ENCODE data around the gene UBE3C. TPM values are rescaled to one million over a fixed set of nuclear protein-coding genes. Genes with fewer than 3 reads are reported as not detected.
"Not testable (repeated sequence)": the region's sequence is repeated elsewhere in the genome, so short reads cannot be mapped to it uniquely, and the experiment has no call there.

Gene UBE3C
- total RNA-seq, 2 experiments from 2014 or later, result 53.9 to 60.7 TPM

GRCh38 chr7:157116762-157117161 lies 22.0 kb upstream of the UBE3C start:
- no peak for DNase-seq
- Mint-ChIP-seq H3K4me3 (no peak overlapping the region), H3K27ac (no peak overlapping the region), H3K36me3 (ENCODE audit: low read depth) (peaks cover 2% of the 10 kb centered on the region), H3K27me3 (peaks cover 13% of the 10 kb centered on the region), H3K9me3 (ENCODE audit: low read depth) (peaks cover 16% of the 10 kb centered on the region), H3K4me1 (no peaks in the 10 kb centered on the region)
- intact Hi-C loops (cut with DNase I, micrococcal nuclease), result no loop called here
- POLR2A ChIA-PET, result interaction anchor here (0.7 kb wide), 1 partner anchor 14 kb away, joined by 3 read pairs; no protein-coding TSS in a partner anchor
- CTCF ChIA-PET, result interaction anchor here (1.3 to 1.7 kb wide), 3 partner anchors 16 to 134 kb away, joined by 3 to 6 read pairs (median 5); no protein-coding TSS in a partner anchor
- ATAC-seq, result no peak

- Mint-ChIP-seq H3K4me3 (no peak overlapping the region), H3K9me3 (ENCODE audit: low read depth) (peaks cover 13% of the 10 kb centered on the region), H3K4me1 (no peaks in the 10 kb centered on the region), H3K27ac (no peak overlapping the region), H3K36me3 (ENCODE audit: low read depth) (peaks cover 2% of the 10 kb centered on the region), H3K27me3 (peaks cover 8% of the 10 kb centered on the region)
- no peak for ATAC-seq
- ChIA-PET POLR2A (no interaction called here), CTCF (interaction anchor here (1.3 to 1.7 kb wide), 2 partner anchors 15 to 19 kb away, joined by 3 to 5 read pairs; no protein-coding TSS in a partner anchor)
- intact Hi-C loops (cut with DNase I, micrococcal nuclease), result no loop called here
- no peak for DNase-seq
Observed at GRCh38 chr7:157117796-157118195, 20.9 kb upstream of the UBE3C start.

GRCh38 chr7:157120181-157120580 lies 18.5 kb upstream of the UBE3C start:
- no peak for ATAC-seq

GRCh38 chr7:157121184-157121715 lies 17.5 kb upstream of the UBE3C start:
- DNase-seq, result no peak
- H3K27me3 Mint-ChIP-seq, result no peaks in the 10 kb centered on the region
- no peaks in the 10 kb centered on the region for H3K36me3 Mint-ChIP-seq (ENCODE audit: low read depth)
- intact Hi-C loops (cut with DNase I, micrococcal nuclease), result no loop called here
- no peak for ATAC-seq
- no peaks in the 10 kb centered on the region for H3K4me1 Mint-ChIP-seq
- no peak overlapping the region for H3K27ac Mint-ChIP-seq
- H3K4me3 Mint-ChIP-seq, result no peak overlapping the region
- H3K9me3 Mint-ChIP-seq (ENCODE audit: low read depth), result peaks cover 6% of the 10 kb centered on the region
- ChIA-PET POLR2A (no interaction called here), CTCF (interaction anchor here (0.7 kb wide), 1 partner anchor 11 kb away, joined by 6 read pairs; no protein-coding TSS in a partner anchor)

More at GRCh38 chr7:157120181-157120580, 18.5 kb upstream of the UBE3C start:
- DNase-seq, result no peak
- no peaks in the 10 kb centered on the region for H3K4me1 Mint-ChIP-seq
- CTCF ChIA-PET, result no interaction called here
- no peaks in the 10 kb centered on the region for H3K27me3 Mint-ChIP-seq
- H3K36me3 Mint-ChIP-seq (ENCODE audit: low read depth), result no peaks in the 10 kb centered on the region
- intact Hi-C loops (cut with DNase I, micrococcal nuclease), result no loop called here
- H3K27ac Mint-ChIP-seq, result no peak overlapping the region
- POLR2A ChIA-PET, result no interaction called here
- H3K9me3 Mint-ChIP-seq (ENCODE audit: low read depth), result peaks cover 6% of the 10 kb centered on the region
- H3K4me3 Mint-ChIP-seq, result no peak overlapping the region

GRCh38 chr7:157122800-157123495 lies 15.8 kb upstream of the UBE3C start:
- POLR2A ChIA-PET, result no interaction called here
- Mint-ChIP-seq H3K4me3 (no peak overlapping the region), H3K36me3 (ENCODE audit: low read depth) (no peaks in the 10 kb centered on the region), H3K9me3 (ENCODE audit: low read depth) (peaks cover 2% of the 10 kb centered on the region), H3K27ac (no peak overlapping the region), H3K27me3 (no peaks in the 10 kb centered on the region), H3K4me1 (no peaks in the 10 kb centered on the region)
- intact Hi-C loops (cut with DNase I, micrococcal nuclease), result no loop called here
- no peak for DNase-seq
- no peak for ATAC-seq
- CTCF ChIA-PET, result no interaction called here

- CTCF ChIA-PET, result no interaction called here
- ATAC-seq (no peak), DNase-seq (no peak)
- Mint-ChIP-seq H3K27me3 (peaks cover 7% of the 10 kb centered on the region), H3K36me3 (ENCODE audit: low read depth) (no peaks in the 10 kb centered on the region), H3K27ac (no peak overlapping the region), H3K9me3 (ENCODE audit: low read depth) (no peaks in the 10 kb centered on the region), H3K4me1 (no peaks in the 10 kb centered on the region), H3K4me3 (no peak overlapping the region)
- intact Hi-C loops (cut with DNase I, micrococcal nuclease), result no loop called here
- POLR2A ChIA-PET, result interaction anchor here (0.7 kb wide), 1 partner anchor 14 kb away, joined by 3 read pairs; the partner anchor contains the start of gene UBE3C
Observed at GRCh38 chr7:157124690-157125089, 14.0 kb upstream of the UBE3C start.

- no peak overlapping the region for H3K27ac Mint-ChIP-seq
- DNase-seq (no peak), ATAC-seq (no peak)
- intact Hi-C loops (cut with DNase I, micrococcal nuclease), result no loop called here
- POLR2A ChIA-PET, result no interaction called here
- peaks cover 9% of the 10 kb centered on the region for H3K27me3 Mint-ChIP-seq
- CTCF ChIA-PET, result interaction anchor here (0.7 kb wide), 2 partner anchors 12 to 44 kb away, joined by 3 read pairs; no protein-coding TSS in a partner anchor
- H3K36me3 Mint-ChIP-seq (ENCODE audit: low read depth), result no peaks in the 10 kb centered on the region
- H3K4me3 Mint-ChIP-seq, result no peak overlapping the region
- H3K9me3 Mint-ChIP-seq (ENCODE audit: low read depth), result no peaks in the 10 kb centered on the region
- H3K4me1 Mint-ChIP-seq, result no peaks in the 10 kb centered on the region
Observed at GRCh38 chr7:157125376-157126223, 13.1 kb upstream of the UBE3C start.

- no peak for ATAC-seq
- Mint-ChIP-seq H3K4me1 (no peaks in the 10 kb centered on the region), H3K27ac (no peak overlapping the region), H3K36me3 (ENCODE audit: low read depth) (no peaks in the 10 kb centered on the region), H3K9me3 (ENCODE audit: low read depth) (no peaks in the 10 kb centered on the region), H3K4me3 (no peak overlapping the region), H3K27me3 (peaks cover 11% of the 10 kb centered on the region)
- ChIA-PET CTCF (interaction anchor here (0.7 kb wide), 1 partner anchor 1526 kb away, joined by 3 read pairs; no protein-coding TSS in a partner anchor), POLR2A (no interaction called here)
- no peak for DNase-seq
- intact Hi-C loops (cut with DNase I, micrococcal nuclease), result no loop called here
Observed at GRCh38 chr7:157126921-157127320, 11.8 kb upstream of the UBE3C start.

GRCh38 chr7:157129200-157129599 lies 9.5 kb upstream of the UBE3C start:
- Mint-ChIP-seq H3K36me3 (ENCODE audit: low read depth) (no peaks in the 10 kb centered on the region), H3K9me3 (ENCODE audit: low read depth) (no peaks in the 10 kb centered on the region), H3K4me3 (no peak overlapping the region), H3K27ac (no peak overlapping the region), H3K4me1 (no peaks in the 10 kb centered on the region), H3K27me3 (peaks cover 11% of the 10 kb centered on the region)
- ATAC-seq (no peak), DNase-seq (no peak)
- intact Hi-C loops (cut with DNase I, micrococcal nuclease), result no loop called here
- POLR2A ChIA-PET, result no interaction called here
- CTCF ChIA-PET, result interaction anchor here (0.7 kb wide), 1 partner anchor 208 kb away, joined by 4 read pairs; no protein-coding TSS in a partner anchor

- Mint-ChIP-seq H3K36me3 (ENCODE audit: low read depth) (no peaks in the 10 kb centered on the region), H3K9me3 (ENCODE audit: low read depth) (no peaks in the 10 kb centered on the region), H3K27ac (no peak overlapping the region), H3K27me3 (peaks cover 11% of the 10 kb centered on the region), H3K4me1 (no peaks in the 10 kb centered on the region), H3K4me3 (no peak overlapping the region)
- ChIA-PET CTCF (no interaction called here), POLR2A (no interaction called here)
- ATAC-seq (no peak), DNase-seq (no peak)
- intact Hi-C loops (cut with DNase I, micrococcal nuclease), result loop anchor here in 1 of 2 experiments (10.0 kb wide), 1 partner anchor 1575 kb away; the partner anchor contains the start of gene NCAPG2
Observed at GRCh38 chr7:157129907-157130460, 8.7 kb upstream of the UBE3C start.

- intact Hi-C loops (cut with DNase I, micrococcal nuclease), result loop anchor here in 1 of 2 experiments (10.0 kb wide), 1 partner anchor 1574 kb away; the partner anchor contains the start of gene NCAPG2
- H3K9me3 Mint-ChIP-seq (ENCODE audit: low read depth); DNase-seq; H3K4me1 Mint-ChIP-seq; H3K36me3 Mint-ChIP-seq (ENCODE audit: low read depth); H3K27ac Mint-ChIP-seq; ATAC-seq; H3K4me3 Mint-ChIP-seq: not testable (repeated sequence)
- H3K27me3 Mint-ChIP-seq, result peaks cover 11% of the 10 kb centered on the region
- ChIA-PET CTCF (interaction anchor here (1.0 kb wide), 1 partner anchor 10 kb away, joined by 3 read pairs; no protein-coding TSS in a partner anchor), POLR2A (interaction anchor here (0.5 kb wide), 1 partner anchor 14 kb away, joined by 3 read pairs; no protein-coding TSS in a partner anchor)
Observed at GRCh38 chr7:157130849-157131248, 7.9 kb upstream of the UBE3C start.
